Caco-2 (cell line): ENCODE data around the gene TMPRSS11F. TPM values are rescaled to one million over a fixed set of nuclear protein-coding genes. Genes with fewer than 3 reads are reported as not detected.

Experiments used
- BruUV-seq: library from RNA; stranded (reverse); fragments of 400-500 nt; replicated peaks from 2 replicates; lab custom pipeline; 2021; lab: Mats Ljungman, UMichigan
- CTCF ChIA-PET: fragments of 300-600 bp; sonication (Branson Sonifier 250); formaldehyde crosslinking; loops from one replicate; lab custom pipeline; 2022; ENCODE audit warnings: antibody characterized with exemption; lab: Charles Lee
- POLR2A ChIA-PET: fragments of 300-600 bp; sonication (Branson Sonifier 250); formaldehyde crosslinking; loops from one replicate; lab custom pipeline; 2022; ENCODE audit warnings: antibody characterized with exemption; lab: Charles Lee
- DNase-seq, 2 experiments: peaks; one replicate each; pipeline versions ENCODE4 v3.0.0 to v3.0.0-alpha.2; 2020 to 2022
- H3K27me3 ChIP-seq: replicated peaks from 2 replicates; pipeline ENCODE4 v1.6.0; 2011; ENCODE audit warnings: low read length; ENCODE audit not compliant: control insufficient read depth, insufficient read depth
- H3K36me3 ChIP-seq: 2 replicates; pipeline ENCODE4 v1.5.1; 2011; ENCODE audit warnings: low read length; ENCODE audit not compliant: control insufficient read depth, insufficient read depth
- H3K4me1 ChIP-seq: fragments of 250-450 bp; sonication (Bioruptor Pico); 2 replicates; pipeline ENCODE4 v1.5.1; 2020; ENCODE audit warnings: mild to moderate bottlenecking
- H3K4me3 ChIP-seq: 2 replicates; pipeline ENCODE4 v1.5.1; 2011; ENCODE audit warnings: low read depth, mild to moderate bottlenecking, control low read depth, low read length
- H3K9me3 ChIP-seq: fragments of 250-450 bp; sonication (Bioruptor Pico); 2 replicates; pipeline ENCODE4 v1.5.1; 2020; ENCODE audit warnings: mild to moderate bottlenecking, moderate library complexity
- H3K27ac Mint-ChIP-seq: one replicate; pipeline ENCODE4 v1.8.0; 2022; ENCODE audit warnings: mixed read lengths; ENCODE audit not compliant: unreplicated experiment
- H3K27me3 Mint-ChIP-seq: one replicate; pipeline ENCODE4 v1.8.0; 2022; ENCODE audit warnings: mixed read lengths; ENCODE audit not compliant: insufficient read depth, unreplicated experiment
- H3K36me3 Mint-ChIP-seq: one replicate; pipeline ENCODE4 v1.8.0; 2022; ENCODE audit warnings: mild to moderate bottlenecking, mixed read lengths; ENCODE audit not compliant: insufficient read depth, unreplicated experiment
- H3K4me1 Mint-ChIP-seq: one replicate; pipeline ENCODE4 v1.8.0; 2022; ENCODE audit warnings: low read depth, mixed read lengths; ENCODE audit not compliant: unreplicated experiment
- H3K4me3 Mint-ChIP-seq: one replicate; pipeline ENCODE4 v1.8.0; 2022; ENCODE audit warnings: mild to moderate bottlenecking, moderate library complexity, mixed read lengths; ENCODE audit not compliant: unreplicated experiment
- H3K9me3 Mint-ChIP-seq: one replicate; pipeline ENCODE4 v1.8.0; 2022; ENCODE audit warnings: mixed read lengths; ENCODE audit not compliant: unreplicated experiment
- CTCF ChIP-seq, 2 experiments: fragments of 200-600 bp in 1 of 2; IDR thresholded peaks; 1 replicate in 1 of 2; 2 replicates in 1 of 2; pipeline versions ENCODE4 v1.5.1 to v1.8.0; 2011 to 2022; ENCODE audit warnings: antibody characterized with exemption in 1 of 2, control low read depth in 1 of 2, inconsistent platforms in 1 of 2, low read depth in 1 of 2, low read length in 1 of 2, mild to moderate bottlenecking in 1 of 2, moderate library complexity in 1 of 2; ENCODE audit not compliant: insufficient read depth in 1 of 2, severe bottlenecking in 1 of 2, unreplicated experiment in 1 of 2
- intact Hi-C: fragments of 100-400 bp; cut with micrococcal nuclease; formaldehyde crosslinking; loops from one replicate; pipeline ENCODE4 v1.10.0; 2022; ENCODE audit not compliant: unreplicated experiment
- total RNA-seq: library from RNA; stranded (reverse); gene quantifications from 2 replicates; pipeline ENCODE4 v1.2.3, GENCODE V29; 2022

The TMPRSS11F gene
- total RNA-seq, 1 experiment from 2014 or later: not detected

GRCh38 chr4:68011684-68012083, 118.0 kb downstream of the TMPRSS11F start:
- no peaks in the 10 kb centered on the region for H3K9me3 ChIP-seq
- Mint-ChIP-seq H3K4me3 (no peak overlapping the region), H3K4me1 (no peaks in the 10 kb centered on the region), H3K27me3 (peaks cover 6% of the 10 kb centered on the region), H3K36me3 (no peaks in the 10 kb centered on the region), H3K27ac (no peak overlapping the region), H3K9me3 (no peaks in the 10 kb centered on the region)
- DNase-seq: no peak
- BruUV-seq: no TSS peak
- no peak overlapping the region for H3K4me3 ChIP-seq
- ChIA-PET POLR2A (no interaction called here), CTCF (no interaction called here)
- no peaks in the 10 kb centered on the region for H3K27me3 ChIP-seq
- TF ChIP-seq CTCF (IDR thresholded peaks at IDR 0.05; ENCODE audit: insufficient read depth in 1 of 2, low read depth in 1 of 2, low read length in 1 of 2, severe bottlenecking in 1 of 2, unreplicated experiment in 1 of 2): no peak
- no peaks in the 10 kb centered on the region for H3K4me1 ChIP-seq
- intact Hi-C loops: no loop called here
- no peaks in the 10 kb centered on the region for H3K36me3 ChIP-seq

Other genes with a start within 250 kb of the TMPRSS11F start
- gene TMPRSS11D, start 245.9 kb downstream of the TMPRSS11F start, total RNA-seq: not detected in 2 replicates
- gene TMPRSS11A, start 166.4 kb downstream of the TMPRSS11F start, total RNA-seq: not detected in 2 replicates
- not detected in 2 replicates for gene TMPRSS11B, start 115.8 kb upstream of the TMPRSS11F start, total RNA-seq
- 101 and 109 TPM in 2 replicates for gene YTHDC1, start 220.2 kb upstream of the TMPRSS11F start, total RNA-seq